Vagina (tissue), 2 donors: ENCODE data around the gene IMPACT.

Source experiments
- POLR2A ChIP-seq, 2 donors: fragments of 450-650 bp; IDR thresholded peaks; one replicate each; pipeline ENCODE4 v1.6.1; 2017; ENCODE audit warnings: antibody characterized with exemption in 2 of 2, mild to moderate bottlenecking in 2 of 2, moderate library complexity in 2 of 2
- POLR2AphosphoS5 ChIP-seq, 2 donors: sonication (generic); formaldehyde crosslinking; IDR thresholded peaks; one replicate each; pipeline ENCODE4 v1.9.0; 2017; ENCODE audit warnings: antibody characterized with exemption in 2 of 2, mild to moderate bottlenecking in 2 of 2, low read depth in 1 of 2; ENCODE audit not compliant: insufficient read depth in 1 of 2

GRCh38 chr18:24395049-24395795 is 31.2 kb upstream of the IMPACT start:
- TF ChIP-seq POLR2A (IDR thresholded peaks at IDR 0.05) (no peak), POLR2AphosphoS5 (IDR thresholded peaks at IDR 0.05; ENCODE audit: insufficient read depth in 1 of 2, low read depth in 1 of 2) (no peak)
